Measurements from ENCODE around the gene CCDC30.
"Not testable (repeated sequence)": the region's sequence is repeated elsewhere in the genome, so short reads cannot be mapped to it uniquely, and the experiment has no call there.

- TF ChIP-seq POLR2AphosphoS5, CTCF, POLR2A (IDR thresholded peaks at IDR 0.05): not testable (repeated sequence)
Observed at GRCh38 chr1:42682484-42682738, 219.3 kb downstream of the CCDC30 start.
